Fibroblast of lung (primary cell): ENCODE data around the gene GRIN3B. TPM values are rescaled to one million over a fixed set of nuclear protein-coding genes. Genes with fewer than 3 reads are reported as not detected.

Experiments used
- DNase-seq, 2 donors: peaks; one replicate each; pipeline versions ENCODE4 v3.0.0 to v3.0.0-alpha.2; 2010; ENCODE audit warnings: low read depth in 2 of 2
- H2AFZ ChIP-seq: 2 replicates; pipeline ENCODE4 v1.5.1; 2012; ENCODE audit warnings: low read length, control low read depth, inconsistent platforms
- H3K27ac ChIP-seq: 2 replicates; pipeline ENCODE4 v1.5.1; 2011; ENCODE audit warnings: low read length, control low read depth; ENCODE audit not compliant: insufficient read depth
- H3K27me3 ChIP-seq: 2 replicates; pipeline ENCODE4 v1.5.1; 2011; ENCODE audit warnings: mild to moderate bottlenecking, low read length; ENCODE audit not compliant: control insufficient read depth, insufficient read depth
- H3K36me3 ChIP-seq: 2 replicates; pipeline ENCODE4 v1.5.1; 2011; ENCODE audit warnings: low read length; ENCODE audit not compliant: control insufficient read depth, insufficient read depth
- H3K4me1 ChIP-seq: 2 replicates; pipeline ENCODE4 v1.5.1; 2011; ENCODE audit warnings: low read length; ENCODE audit not compliant: control insufficient read depth, insufficient read depth; ENCODE audit errors: extremely low read depth
- H3K4me2 ChIP-seq: 2 replicates; pipeline ENCODE4 v1.5.1; 2011; ENCODE audit warnings: low read length, control low read depth; ENCODE audit not compliant: insufficient read depth; ENCODE audit errors: extremely low read depth
- H3K4me3 ChIP-seq, 4 experiments: fragments of 200-600 bp in 1 of 4; sonication (generic) in 1 of 4; replicated peaks in 1 of 4; 2 replicates each; pipeline ENCODE4 v1.5.1; 2011 to 2016; ENCODE audit warnings: low read length in 4 of 4, low read depth in 3 of 4, mild to moderate bottlenecking in 3 of 4, control low read depth in 2 of 4, inconsistent platforms in 1 of 4, mixed read lengths in 1 of 4; ENCODE audit not compliant: insufficient read depth in 1 of 4; ENCODE audit errors: control extremely low read depth in 1 of 4
- H3K79me2 ChIP-seq: 2 replicates; pipeline ENCODE4 v1.5.1; 2012; ENCODE audit warnings: mild to moderate bottlenecking, low read length, inconsistent platforms; ENCODE audit not compliant: control insufficient read depth, insufficient read depth
- H3K9ac ChIP-seq: 2 replicates; pipeline ENCODE4 v1.5.1; 2011; ENCODE audit warnings: mild to moderate bottlenecking, low read length, control low read depth; ENCODE audit not compliant: insufficient read depth
- H3K9me3 ChIP-seq: 2 replicates; pipeline ENCODE4 v1.5.1; 2012; ENCODE audit warnings: low read depth, low read length; ENCODE audit not compliant: control insufficient read depth, insufficient read depth
- H4K20me1 ChIP-seq: 2 replicates; pipeline ENCODE4 v1.5.1; 2011; ENCODE audit warnings: low read length; ENCODE audit not compliant: control insufficient read depth, insufficient read depth; ENCODE audit errors: extremely low read depth
- EZH2 ChIP-seq: IDR thresholded peaks from 2 replicates; pipeline ENCODE4 v1.5.1; 2012; ENCODE audit warnings: low read length, control low read depth, mild to moderate bottlenecking; ENCODE audit errors: missing control alignments
- polyA plus RNA-seq, 2 donors: library from polyadenylated mRNA; depleted of rRNA in 1 of 2; stranded (reverse) in 1 of 2; unstranded in 1 of 2; fragments of >200 nt; gene quantifications; 2 replicates each; pipeline ENCODE4 v1.2.1, GENCODE V29; 2011 to 2012; ENCODE audit warnings: missing spikeins in 1 of 2
- total RNA-seq: library from RNA; depleted of rRNA; stranded (reverse); fragments of >200 nt; gene quantifications from 2 replicates; pipeline ENCODE4 v1.2.1, GENCODE V29; 2014
- TF ChIP-seq, protein P1 (sequence below), 2 donors: IDR thresholded peaks in 1 of 2; conservative IDR thresholded peaks in 1 of 2; 1 replicate in 1 of 2; 2 replicates in 1 of 2; pipeline ENCODE4 v1.5.1; 2011 to 2012; ENCODE audit warnings: low read length in 2 of 2, control low read depth in 1 of 2, inconsistent platforms in 1 of 2, low read depth in 1 of 2, mild to moderate bottlenecking in 1 of 2

Gene GRIN3B
- total and polyA plus RNA-seq, 2 donors (not counting 1 experiment from before 2014, with no cell fraction given), result 0.12 to 0.66 TPM

DNA sequence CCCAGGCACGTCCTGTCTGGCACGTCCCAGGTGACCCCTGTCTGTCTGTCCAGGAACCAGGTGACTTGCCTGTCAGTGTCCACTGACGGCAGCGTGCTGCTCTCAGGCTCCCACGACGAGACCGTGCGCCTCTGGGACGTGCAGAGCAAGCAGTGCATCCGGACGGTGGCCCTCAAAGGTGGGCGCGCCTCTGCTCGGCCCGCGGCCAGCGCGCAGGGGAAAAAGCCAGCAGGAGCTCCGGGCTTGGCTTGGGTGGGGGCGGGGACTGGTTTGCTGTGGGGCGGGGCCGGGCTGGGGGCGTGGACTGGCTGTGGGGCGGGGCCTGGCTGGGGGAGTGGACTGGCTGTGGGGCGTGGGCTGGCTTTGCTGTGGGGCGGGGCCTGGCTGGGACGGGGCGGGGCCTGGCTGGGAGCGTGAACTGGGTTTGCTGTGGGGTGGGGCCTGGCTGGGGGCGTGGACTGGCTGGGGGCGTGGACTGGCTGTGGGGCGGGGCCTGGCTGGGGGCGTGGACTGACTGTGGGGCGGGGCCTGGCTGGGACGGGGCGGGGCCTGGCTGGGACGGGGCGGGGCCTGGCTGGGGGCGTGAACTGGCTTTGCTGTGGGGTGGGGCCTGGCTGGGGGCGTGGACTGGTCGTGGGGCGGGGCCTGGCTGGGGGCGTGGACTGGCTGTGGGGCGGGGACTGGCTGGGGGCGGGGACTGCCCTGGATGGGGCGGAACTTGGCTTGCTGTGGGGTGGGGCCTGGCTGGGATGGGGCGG is 8.9 kb upstream of the GRIN3B start:
- H3K9me3 ChIP-seq, result no peaks in the 10 kb centered on the region
- no peaks in the 10 kb centered on the region for H3K79me2 ChIP-seq
- H3K4me2 ChIP-seq, result no peak overlapping the region
- H3K4me1 ChIP-seq, result no peaks in the 10 kb centered on the region
- DNase-seq, result peak; percentile 22 to 60
- H2AFZ ChIP-seq, result no peak overlapping the region
- no peak overlapping the region for H3K4me3 ChIP-seq
- no peak for TF ChIP-seq EZH2
- TF ChIP-seq, protein P1, sequence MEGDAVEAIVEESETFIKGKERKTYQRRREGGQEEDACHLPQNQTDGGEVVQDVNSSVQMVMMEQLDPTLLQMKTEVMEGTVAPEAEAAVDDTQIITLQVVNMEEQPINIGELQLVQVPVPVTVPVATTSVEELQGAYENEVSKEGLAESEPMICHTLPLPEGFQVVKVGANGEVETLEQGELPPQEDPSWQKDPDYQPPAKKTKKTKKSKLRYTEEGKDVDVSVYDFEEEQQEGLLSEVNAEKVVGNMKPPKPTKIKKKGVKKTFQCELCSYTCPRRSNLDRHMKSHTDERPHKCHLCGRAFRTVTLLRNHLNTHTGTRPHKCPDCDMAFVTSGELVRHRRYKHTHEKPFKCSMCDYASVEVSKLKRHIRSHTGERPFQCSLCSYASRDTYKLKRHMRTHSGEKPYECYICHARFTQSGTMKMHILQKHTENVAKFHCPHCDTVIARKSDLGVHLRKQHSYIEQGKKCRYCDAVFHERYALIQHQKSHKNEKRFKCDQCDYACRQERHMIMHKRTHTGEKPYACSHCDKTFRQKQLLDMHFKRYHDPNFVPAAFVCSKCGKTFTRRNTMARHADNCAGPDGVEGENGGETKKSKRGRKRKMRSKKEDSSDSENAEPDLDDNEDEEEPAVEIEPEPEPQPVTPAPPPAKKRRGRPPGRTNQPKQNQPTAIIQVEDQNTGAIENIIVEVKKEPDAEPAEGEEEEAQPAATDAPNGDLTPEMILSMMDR (conservative IDR thresholded peaks at IDR 0.05 in 1 of 2, IDR thresholded peaks at IDR 0.05 in 1 of 2; ENCODE audit: low read depth in 1 of 2, low read length in 2 of 2), result no peak
- H4K20me1 ChIP-seq, result no peaks in the 10 kb centered on the region
- peaks cover 7% of the 10 kb centered on the region for H3K27me3 ChIP-seq
- no peak overlapping the region for H3K9ac ChIP-seq
- H3K27ac ChIP-seq, result no peak overlapping the region
- H3K36me3 ChIP-seq, result peaks cover 23% of the 10 kb centered on the region

DNA sequence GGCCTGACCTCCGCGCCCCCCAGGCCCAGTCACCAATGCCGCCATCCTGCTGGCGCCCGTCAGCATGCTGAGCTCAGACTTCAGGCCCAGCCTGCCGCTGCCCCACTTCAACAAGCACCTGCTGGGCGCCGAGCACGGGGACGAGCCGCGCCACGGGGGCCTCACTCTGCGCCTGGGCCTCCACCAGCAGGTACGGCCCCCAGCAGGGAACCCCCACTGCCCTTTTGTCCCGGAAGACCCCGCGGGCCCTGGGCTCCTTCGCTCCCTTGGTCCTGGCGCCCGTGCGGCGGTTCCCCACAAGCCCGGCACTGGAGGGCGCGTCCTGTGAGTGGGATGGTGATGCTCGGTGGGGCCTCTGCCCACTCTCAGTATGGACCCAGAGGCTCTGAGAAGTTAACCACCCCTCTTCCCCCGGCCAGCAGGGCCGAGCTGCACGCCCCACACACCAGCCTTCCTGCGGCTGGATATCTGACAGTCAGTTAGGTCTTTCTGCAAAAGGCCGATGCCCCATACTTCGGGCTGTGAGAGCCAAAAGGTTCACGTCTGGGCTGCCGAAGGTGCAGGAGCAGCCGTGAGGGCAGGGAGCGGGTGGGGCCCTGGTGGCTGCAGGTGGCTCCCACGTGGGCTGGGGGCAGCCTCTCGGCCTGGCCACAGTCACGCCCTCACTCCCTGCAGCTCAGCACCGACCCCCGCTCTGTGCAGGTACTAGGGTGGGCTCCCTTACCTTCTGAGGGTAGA is 8.1 kb upstream of the GRIN3B start:
- Histone ChIP-seq H3K9ac (no peak overlapping the region), H3K4me2 (no peak overlapping the region), H3K4me3 (no peak overlapping the region), H3K27me3 (peaks cover 11% of the 10 kb centered on the region), H3K9me3 (no peaks in the 10 kb centered on the region), H3K36me3 (peaks cover 22% of the 10 kb centered on the region), H3K27ac (no peak overlapping the region), H4K20me1 (no peaks in the 10 kb centered on the region), H3K79me2 (no peaks in the 10 kb centered on the region), H3K4me1 (no peaks in the 10 kb centered on the region), H2AFZ (no peak overlapping the region)
- TF ChIP-seq EZH2, result no peak
- TF ChIP-seq, protein P1 (conservative IDR thresholded peaks at IDR 0.05 in 1 of 2, IDR thresholded peaks at IDR 0.05 in 1 of 2; ENCODE audit: low read depth in 1 of 2, low read length in 2 of 2), result no peak
- no peak for DNase-seq

DNA sequence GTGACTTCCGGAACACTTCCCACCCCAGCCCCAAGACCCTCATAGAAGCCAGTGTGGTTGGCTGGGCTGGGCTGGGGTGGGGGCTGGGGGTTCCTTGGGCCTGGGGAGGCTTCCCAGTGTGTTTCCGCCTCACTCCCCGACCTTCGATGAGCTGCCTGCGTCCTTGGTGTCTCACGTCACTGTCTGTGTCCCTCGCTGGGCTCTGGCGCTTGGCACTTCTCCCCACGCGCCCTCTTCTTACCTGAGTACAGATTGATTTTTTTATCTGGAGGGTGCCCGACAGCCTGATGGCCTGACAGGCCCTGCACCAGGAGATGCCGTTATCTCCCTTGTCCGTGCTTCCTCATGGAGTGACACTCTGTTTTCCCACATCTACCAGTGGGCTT is 7.6 kb upstream of the GRIN3B start:
- Histone ChIP-seq H3K79me2 (no peaks in the 10 kb centered on the region), H2AFZ (no peak overlapping the region), H3K27ac (no peak overlapping the region), H3K4me2 (no peak overlapping the region), H3K9ac (no peak overlapping the region), H3K36me3 (peaks cover 22% of the 10 kb centered on the region), H3K9me3 (no peaks in the 10 kb centered on the region), H3K4me1 (no peaks in the 10 kb centered on the region), H3K27me3 (peaks cover 11% of the 10 kb centered on the region), H3K4me3 (no peak overlapping the region), H4K20me1 (no peaks in the 10 kb centered on the region)
- no peak for DNase-seq
- no peak for TF ChIP-seq EZH2
- TF ChIP-seq, protein P1 (conservative IDR thresholded peaks at IDR 0.05 in 1 of 2, IDR thresholded peaks at IDR 0.05 in 1 of 2; ENCODE audit: low read depth in 1 of 2, low read length in 2 of 2), result no peak
